ENCODE results near the gene CACNA1E. TPM values are rescaled to one million over a fixed set of nuclear protein-coding genes. Genes with fewer than 3 reads are reported as not detected.

Gene CACNA1E
- under 0.01 TPM in 1 of 2 replicates, not detected in the other for total RNA-seq

DNA sequence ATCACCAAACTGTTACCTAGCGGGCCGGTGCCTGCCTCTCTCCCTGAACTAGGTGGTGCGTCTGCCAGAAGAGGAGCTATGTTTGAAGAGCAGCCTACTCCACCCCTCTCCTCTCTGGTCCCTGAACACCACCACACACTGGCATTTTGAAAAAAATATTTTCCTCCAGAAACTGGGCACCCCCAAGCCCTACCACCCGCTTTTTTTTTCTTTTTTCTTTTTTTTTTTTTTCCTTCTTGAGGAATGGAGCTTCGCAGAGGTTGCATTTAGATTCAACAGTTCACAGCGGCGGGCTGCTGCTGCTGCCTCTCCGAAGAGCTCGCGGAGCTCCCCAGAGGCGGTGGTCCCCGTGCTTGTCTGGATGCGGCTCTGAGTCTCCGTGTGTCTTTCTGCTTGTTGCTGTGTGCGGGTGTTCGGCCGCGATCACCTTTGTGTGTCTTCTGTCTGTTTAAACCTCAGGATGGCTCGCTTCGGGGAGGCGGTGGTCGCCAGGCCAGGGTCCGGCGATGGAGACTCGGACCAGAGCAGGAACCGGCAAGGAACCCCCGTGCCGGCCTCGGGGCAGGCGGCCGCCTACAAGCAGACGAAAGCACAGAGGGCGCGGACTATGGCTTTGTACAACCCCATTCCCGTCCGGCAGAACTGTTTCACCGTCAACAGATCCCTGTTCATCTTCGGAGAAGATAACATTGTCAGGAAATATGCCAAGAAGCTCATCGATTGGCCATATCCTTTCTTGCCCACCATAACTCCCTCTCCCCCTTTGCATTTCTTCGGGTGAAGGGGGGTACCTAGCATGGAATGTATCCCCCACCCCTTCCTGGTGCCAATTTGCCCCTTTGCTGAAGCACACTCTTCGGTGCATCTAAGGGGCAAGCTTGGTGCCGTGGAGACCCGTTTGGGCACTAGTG lies at the start of gene CACNA1E:
Gene CACNA1E (plus strand): TSS at position 233 of the 911 bp plus-strand sequence. CDS start 228 bp downstream, at position 461.

Small RNAs within 50 kb of the gene (small RNA-seq; reads per million reads assigned to genes)
- not detected for gene RF00017
- not detected for gene RNA5SP70

Measured in articular chondrocyte of knee joint (primary cell).